Adipocyte (in vitro differentiated cells): Measurements from ENCODE around the gene COMMD8.

Source experiments
- DNase-seq: peaks from one replicate; pipeline ENCODE4 v3.0.0-alpha.2; 2015; ENCODE audit warnings: low read depth
- H3K27me3 ChIP-seq: replicated peaks from 2 replicates; pipeline ENCODE4 v1.7.0; 2013; ENCODE audit warnings: mild to moderate bottlenecking, low read length, moderate library complexity; ENCODE audit not compliant: control insufficient read depth, insufficient read depth
- H3K36me3 ChIP-seq: 2 replicates; pipeline ENCODE4 v1.7.0; 2013; ENCODE audit warnings: low read length, mild to moderate bottlenecking, moderate library complexity; ENCODE audit not compliant: control insufficient read depth, insufficient read depth, severe bottlenecking
- H3K4me1 ChIP-seq: 2 replicates; pipeline ENCODE4 v1.7.0; 2013; ENCODE audit warnings: mild to moderate bottlenecking, low read length, moderate library complexity; ENCODE audit not compliant: control insufficient read depth, insufficient read depth
- H3K4me3 ChIP-seq: 2 replicates; pipeline ENCODE4 v1.7.0; 2013; ENCODE audit warnings: mild to moderate bottlenecking, low read length, moderate library complexity
- H3K9ac ChIP-seq: 2 replicates; pipeline ENCODE4 v1.7.0; 2013; ENCODE audit warnings: mild to moderate bottlenecking, low read length, moderate library complexity
- H3K9me3 ChIP-seq: 2 replicates; pipeline ENCODE4 v1.7.0; 2013; ENCODE audit warnings: mild to moderate bottlenecking, low read length, moderate library complexity; ENCODE audit not compliant: control insufficient read depth

The COMMD8 gene

GRCh38 chr4:47463235-47463956 lies at the start of gene COMMD8:
Gene COMMD8, minus strand, starts transcription at chr4:47463702. Its CDS starts 51 bp downstream, at chr4:47463651.
- H3K36me3 ChIP-seq, result peaks cover 6% of the 10 kb centered on the region
- DNase-seq, result peak; percentile 99
- H3K27me3 ChIP-seq, result no peaks in the 10 kb centered on the region
- H3K9me3 ChIP-seq, result no peaks in the 10 kb centered on the region
- peaks cover 5% of the 10 kb centered on the region for H3K4me1 ChIP-seq
- peak within 1 kb of the TSS; percentile 95 for H3K4me3 ChIP-seq
- H3K9ac ChIP-seq, result peak within 1 kb of the TSS; percentile 86

DNA sequence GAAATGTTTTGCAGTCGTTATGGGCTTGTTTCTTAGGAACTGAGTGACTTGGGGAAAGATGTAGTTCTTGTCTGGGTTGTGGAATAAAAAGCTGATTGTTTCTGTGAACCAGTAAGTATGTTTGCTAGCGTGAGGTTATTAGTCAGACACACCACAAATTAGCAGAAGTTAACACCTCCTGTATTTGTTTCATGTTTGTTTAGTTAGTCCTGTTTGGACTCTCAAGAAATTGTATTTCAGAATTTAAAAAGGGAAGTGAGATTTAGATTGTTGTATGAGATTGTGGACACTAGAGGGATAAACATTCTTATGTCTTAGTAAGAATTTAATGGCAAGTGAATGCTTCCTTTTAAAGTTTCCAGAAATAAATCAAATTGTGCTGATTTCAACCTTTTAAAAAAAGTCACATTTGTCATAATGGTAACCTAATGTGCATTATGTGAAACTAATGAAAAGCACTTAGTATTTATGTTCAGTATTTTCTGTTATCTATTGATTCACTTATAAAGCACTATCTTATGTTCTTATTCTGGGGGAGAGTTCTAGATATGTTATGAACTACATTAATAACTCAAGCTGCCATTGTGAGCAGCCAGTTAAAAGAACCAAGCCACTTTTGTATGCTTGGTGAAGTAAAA lies 47.1 kb upstream of the COMMD8 start:
- H3K9ac ChIP-seq, result peak overlapping the region; percentile 6
- peak; percentile 60 for DNase-seq
- H3K36me3 ChIP-seq, result peaks cover 20% of the 10 kb centered on the region
- H3K9me3 ChIP-seq, result no peaks in the 10 kb centered on the region
- peaks cover 12% of the 10 kb centered on the region for H3K4me1 ChIP-seq
- no peaks in the 10 kb centered on the region for H3K27me3 ChIP-seq
- no peak overlapping the region for H3K4me3 ChIP-seq

DNA sequence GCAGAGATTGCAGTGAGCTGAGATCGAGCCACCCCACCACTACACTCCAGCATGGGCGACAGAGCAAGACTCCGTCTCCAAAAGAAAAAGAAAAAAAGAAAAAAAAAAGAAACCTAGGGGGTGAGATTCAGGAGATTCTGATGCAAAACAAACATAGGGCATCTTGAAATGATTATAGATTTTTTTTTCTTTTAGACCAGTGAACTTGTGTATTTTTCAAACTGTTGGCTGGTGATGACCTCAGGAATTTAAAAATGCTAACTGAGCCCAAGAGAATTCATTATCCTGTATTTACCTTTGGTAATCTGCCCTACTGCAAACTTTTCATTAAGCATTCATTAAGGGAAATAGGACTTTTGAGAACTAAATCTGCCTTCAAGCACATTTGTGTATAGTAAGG lies 42.2 kb upstream of the COMMD8 start:
- H3K36me3 ChIP-seq, result no peaks in the 10 kb centered on the region
- H3K27me3 ChIP-seq, result no peaks in the 10 kb centered on the region
- no peak overlapping the region for H3K4me3 ChIP-seq
- H3K4me1 ChIP-seq, result peaks cover 7% of the 10 kb centered on the region
- DNase-seq, result peak; percentile 58
- no peaks in the 10 kb centered on the region for H3K9me3 ChIP-seq
- H3K9ac ChIP-seq, result no peak overlapping the region

DNA sequence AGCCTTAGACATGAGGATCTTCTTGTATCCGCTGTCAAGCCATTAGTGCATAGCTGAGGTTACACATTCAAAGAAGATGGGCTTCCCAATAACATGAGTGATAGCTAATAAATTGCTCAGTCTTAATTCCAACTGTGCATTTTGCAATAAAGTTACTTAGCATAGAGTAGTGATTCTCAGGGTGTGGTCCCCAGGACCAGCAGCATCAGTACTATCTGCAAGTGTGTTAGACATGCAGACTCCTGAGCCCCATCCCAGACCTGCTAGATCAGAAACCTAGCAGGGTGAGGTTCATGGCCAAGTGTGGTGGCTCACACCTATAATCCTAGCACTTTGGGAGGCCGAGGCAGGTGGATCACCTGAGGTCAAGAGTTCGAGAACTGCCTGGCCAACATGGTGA lies 41.6 kb upstream of the COMMD8 start:
- Histone ChIP-seq H3K9ac (no peak overlapping the region), H3K36me3 (no peaks in the 10 kb centered on the region), H3K4me1 (peaks cover 2% of the 10 kb centered on the region), H3K9me3 (no peaks in the 10 kb centered on the region), H3K27me3 (no peaks in the 10 kb centered on the region), H3K4me3 (no peak overlapping the region)
- no peak for DNase-seq

- no peak overlapping the region for H3K4me3 ChIP-seq
- no peak overlapping the region for H3K9ac ChIP-seq
- H3K9me3 ChIP-seq, result no peaks in the 10 kb centered on the region
- H3K36me3 ChIP-seq, result no peaks in the 10 kb centered on the region
- no peaks in the 10 kb centered on the region for H3K27me3 ChIP-seq
- DNase-seq, result no peak
- H3K4me1 ChIP-seq, result no peaks in the 10 kb centered on the region
These were observed 37.3 kb upstream of the COMMD8 start for GRCh38 chr4:47500776-47501175.

DNA sequence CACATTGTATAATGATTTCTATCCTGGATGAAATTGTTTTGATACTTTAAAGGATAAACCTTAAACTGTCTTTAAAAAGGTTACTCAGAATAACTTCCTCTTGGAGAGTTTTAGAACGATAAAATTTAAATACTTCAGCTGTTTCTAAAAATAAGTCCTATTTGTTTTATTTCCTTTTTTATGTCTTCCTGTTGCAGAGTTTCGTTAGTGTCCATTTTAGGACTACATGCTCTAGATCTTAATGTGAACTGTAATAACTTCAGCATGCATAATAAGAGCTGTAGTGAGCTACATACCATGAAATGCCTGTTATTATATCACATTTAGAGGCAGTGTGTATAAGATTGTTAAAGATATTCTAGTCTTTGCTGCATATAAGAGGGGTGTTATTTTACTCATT lies 36.2 kb upstream of the COMMD8 start:
- H3K9me3 ChIP-seq, result no peaks in the 10 kb centered on the region
- no peaks in the 10 kb centered on the region for H3K27me3 ChIP-seq
- peak; percentile 19 for DNase-seq
- no peak overlapping the region for H3K4me3 ChIP-seq
- no peak overlapping the region for H3K9ac ChIP-seq
- H3K4me1 ChIP-seq, result no peaks in the 10 kb centered on the region
- H3K36me3 ChIP-seq, result no peaks in the 10 kb centered on the region

DNA sequence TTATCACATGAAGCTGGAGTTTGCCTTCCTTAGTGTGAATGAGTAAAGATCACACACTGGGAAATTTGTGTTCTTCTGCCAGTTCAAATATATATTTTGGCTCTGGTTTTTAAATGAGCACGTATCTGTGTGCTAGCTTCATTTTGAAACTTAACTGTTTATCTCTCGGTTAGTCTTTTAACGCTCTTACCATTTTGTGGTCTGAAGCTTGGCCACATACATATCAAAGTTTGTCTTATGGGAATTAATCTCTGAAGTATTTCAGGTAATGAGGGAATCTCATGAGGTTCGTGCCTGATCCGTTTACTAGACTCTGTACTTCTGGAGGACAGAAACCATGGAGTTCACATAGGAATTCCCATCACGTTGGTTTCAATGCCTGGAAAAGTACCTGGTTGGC lies 35.4 kb upstream of the COMMD8 start:
- H3K9ac ChIP-seq, result no peak overlapping the region
- H3K4me3 ChIP-seq, result no peak overlapping the region
- no peaks in the 10 kb centered on the region for H3K27me3 ChIP-seq
- H3K9me3 ChIP-seq, result no peaks in the 10 kb centered on the region
- DNase-seq, result no peak
- no peaks in the 10 kb centered on the region for H3K4me1 ChIP-seq
- H3K36me3 ChIP-seq, result no peaks in the 10 kb centered on the region

DNA sequence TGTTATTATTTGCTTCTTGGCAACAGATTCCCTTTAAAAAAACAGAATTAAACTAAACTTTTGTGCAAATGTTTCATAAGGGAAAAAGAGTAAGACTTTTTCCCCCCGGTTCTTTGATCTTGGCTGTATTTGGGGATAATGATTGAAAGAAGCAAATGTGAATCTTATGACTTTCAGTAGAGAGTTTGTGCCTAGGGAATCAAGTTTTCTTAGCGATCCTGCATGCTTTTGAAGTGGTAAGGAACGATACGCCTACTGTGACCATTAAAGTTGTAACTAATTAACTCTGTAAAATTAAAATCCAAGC lies 30.6 kb upstream of the COMMD8 start:
- DNase-seq, result no peak
- Histone ChIP-seq H3K27me3 (no peaks in the 10 kb centered on the region), H3K4me1 (no peaks in the 10 kb centered on the region), H3K9me3 (no peaks in the 10 kb centered on the region), H3K4me3 (no peak overlapping the region), H3K36me3 (no peaks in the 10 kb centered on the region), H3K9ac (no peak overlapping the region)

GRCh38 chr4:47493238-47494123 lies 30.0 kb upstream of the COMMD8 start:
- Histone ChIP-seq H3K9ac (no peak overlapping the region), H3K27me3 (no peaks in the 10 kb centered on the region), H3K36me3 (no peaks in the 10 kb centered on the region), H3K4me1 (no peaks in the 10 kb centered on the region), H3K9me3 (peaks cover 5% of the 10 kb centered on the region), H3K4me3 (no peak overlapping the region)
- DNase-seq, result no peak

DNA sequence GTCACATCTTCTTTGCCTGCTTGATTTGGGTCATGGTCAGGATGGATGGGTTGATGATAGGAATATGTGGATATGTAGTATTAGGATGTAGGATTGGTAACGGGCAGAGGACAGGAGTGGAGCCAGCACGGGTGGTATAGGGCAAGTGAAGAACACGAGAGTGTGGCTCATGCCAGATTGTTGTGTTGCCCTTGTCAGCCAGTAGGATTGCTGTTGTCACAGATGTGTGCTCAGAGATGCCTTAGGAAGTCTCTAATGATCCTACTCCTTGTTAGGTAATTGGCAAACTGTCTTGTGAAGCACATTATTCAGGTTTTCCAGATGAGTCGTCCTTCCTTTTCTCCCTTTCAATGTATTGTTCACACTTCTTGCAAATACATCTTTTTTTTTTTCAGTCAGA lies 27.0 kb upstream of the COMMD8 start:
- no peak for DNase-seq
- Histone ChIP-seq H3K9ac (no peak overlapping the region), H3K4me1 (no peaks in the 10 kb centered on the region), H3K36me3 (no peaks in the 10 kb centered on the region), H3K4me3 (no peak overlapping the region), H3K9me3 (peaks cover 5% of the 10 kb centered on the region), H3K27me3 (no peaks in the 10 kb centered on the region)

GRCh38 chr4:47488706-47489105 lies 25.2 kb upstream of the COMMD8 start:
- no peak for DNase-seq
- Histone ChIP-seq H3K9me3 (peaks cover 5% of the 10 kb centered on the region), H3K9ac (no peak overlapping the region), H3K27me3 (no peaks in the 10 kb centered on the region), H3K36me3 (no peaks in the 10 kb centered on the region), H3K4me1 (peaks cover 4% of the 10 kb centered on the region), H3K4me3 (no peak overlapping the region)
